H1 (cell line): ENCODE results near the gene EEPD1. TPM values are rescaled to one million over a fixed set of nuclear protein-coding genes. Genes with fewer than 3 reads are reported as not detected.

Experiments used
- CTCF ChIA-PET: fragments of 300-600 bp; sonication (Branson Sonifier 250); formaldehyde crosslinking; loops from one replicate; lab custom pipeline; 2021; ENCODE audit not compliant: partially characterized antibody; lab: Charles Lee
- POLR2A ChIA-PET: fragments of 300-600 bp; sonication (Branson Sonifier 250); formaldehyde crosslinking; loops from one replicate; lab custom pipeline; 2021; ENCODE audit warnings: inconsistent platforms; ENCODE audit not compliant: partially characterized antibody; lab: Charles Lee
- DNase-seq, 2 experiments: peaks; one replicate each; pipeline versions ENCODE4 v3.0.0 to v3.0.0-alpha.2; 2010 to 2022; ENCODE audit warnings: low spot score in 2 of 2, low read depth in 1 of 2, mixed read lengths in 1 of 2
- FAIRE-seq: peaks from 2 replicates; lab custom pipeline; 2011; peaks lifted over from hg19 to GRCh38; lab: Jason Lieb, UNC
- H2AFZ ChIP-seq: 2 replicates; pipeline ENCODE4 v1.8.1; 2012; ENCODE audit warnings: low read length, inconsistent platforms
- H2AK5ac ChIP-seq: 2 replicates; pipeline ENCODE4 v1.6.1; 2013; ENCODE audit warnings: low read depth, low read length
- H2BK120ac ChIP-seq: replicated peaks from 2 replicates; pipeline ENCODE3; 2013; ENCODE audit warnings: low read depth, low read length, inconsistent platforms
- H2BK12ac ChIP-seq: 2 replicates; pipeline ENCODE4 v1.6.1; 2013; ENCODE audit warnings: low read depth, low read length
- H2BK15ac ChIP-seq: 2 replicates; pipeline ENCODE4 v1.6.1; 2013; ENCODE audit warnings: low read length
- H2BK20ac ChIP-seq: 2 replicates; pipeline ENCODE4 v1.6.1; 2013; ENCODE audit warnings: low read length
- H2BK5ac ChIP-seq: 2 replicates; pipeline ENCODE4 v1.6.1; 2013; ENCODE audit warnings: low read depth, low read length
- H3K14ac ChIP-seq: 2 replicates; pipeline ENCODE4 v1.6.1; 2013; ENCODE audit warnings: inconsistent platforms; ENCODE audit not compliant: insufficient read length
- H3K18ac ChIP-seq: 2 replicates; pipeline ENCODE4 v1.6.1; 2013; ENCODE audit warnings: low read length; ENCODE audit errors: extremely low read depth
- H3K23ac ChIP-seq: 2 replicates; pipeline ENCODE4 v1.6.1; 2013; ENCODE audit warnings: inconsistent platforms; ENCODE audit not compliant: insufficient read length
- H3K23me2 ChIP-seq: 2 replicates; pipeline ENCODE4 v1.6.1; 2013; ENCODE audit warnings: low read depth, low read length
- H3K27ac ChIP-seq: 2 replicates; pipeline ENCODE4 v1.6.1; 2011; ENCODE audit warnings: low read depth, low read length, inconsistent platforms
- H3K27me3 ChIP-seq, 4 experiments: replicated peaks in 1 of 4; 1 replicate in 1 of 4; 2 replicates in 3 of 4; pipeline versions ENCODE4 v1.6.1 to v1.8.1; 2011 to 2013; ENCODE audit warnings: low read length in 3 of 4, mild to moderate bottlenecking in 3 of 4, inconsistent platforms in 2 of 4, mixed read lengths in 2 of 4, moderate library complexity in 1 of 4; ENCODE audit not compliant: control insufficient read depth in 3 of 4, insufficient read depth in 3 of 4; ENCODE audit errors: extremely low read depth in 1 of 4
- H3K36me3 ChIP-seq, 4 experiments: 2 replicates each; pipeline versions ENCODE4 v1.6.1 to v1.8.1; 2011 to 2013; ENCODE audit warnings: mild to moderate bottlenecking in 4 of 4, low read length in 3 of 4, moderate library complexity in 2 of 4, control low read depth in 1 of 4, inconsistent platforms in 1 of 4; ENCODE audit not compliant: insufficient read depth in 4 of 4, control insufficient read depth in 2 of 4
- H3K4ac ChIP-seq: replicated peaks from 2 replicates; pipeline ENCODE3; 2013; ENCODE audit warnings: low read length, low read depth, mixed read lengths, inconsistent platforms; ENCODE audit not compliant: insufficient read length
- H3K4me1 ChIP-seq, 4 experiments: replicated peaks in 1 of 4; 1 replicate in 1 of 4; 2 replicates in 3 of 4; pipeline versions ENCODE4 v1.6.1 to v1.8.1; 2011 to 2013; ENCODE audit warnings: low read length in 3 of 4, inconsistent platforms in 2 of 4, mixed read lengths in 1 of 4; ENCODE audit not compliant: insufficient read depth in 4 of 4, control insufficient read depth in 3 of 4
- H3K4me2 ChIP-seq, 2 experiments: 2 replicates each; pipeline versions ENCODE4 v1.6.1 to v1.8.1; 2011 to 2013; ENCODE audit warnings: low read depth in 2 of 2, low read length in 2 of 2, control low read depth in 1 of 2, inconsistent platforms in 1 of 2, mild to moderate bottlenecking in 1 of 2; ENCODE audit not compliant: insufficient read depth in 1 of 2
- H3K4me3 ChIP-seq, 4 experiments: fragments of 200-600, 300-600 bp in 1 of 4; sonication (generic), shearing (Covaris generic), sonication (Bioruptor Twin) in 1 of 4; 2 replicates each; pipeline versions ENCODE4 v1.5.1 to v1.8.1; 2011 to 2016; ENCODE audit warnings: low read length in 4 of 4, low read depth in 3 of 4, control low read depth in 2 of 4, inconsistent platforms in 2 of 4, mild to moderate bottlenecking in 2 of 4, mixed read lengths in 1 of 4, moderate library complexity in 1 of 4; ENCODE audit not compliant: insufficient read depth in 2 of 4; ENCODE audit errors: extremely low read depth in 1 of 4
- H3K56ac ChIP-seq: replicated peaks from 2 replicates; pipeline ENCODE3; 2013; ENCODE audit warnings: low read depth, mild to moderate bottlenecking, mixed read lengths, low read length, inconsistent platforms; ENCODE audit not compliant: insufficient read length
- H3K79me1 ChIP-seq: 2 replicates; pipeline ENCODE4 v1.6.1; 2013; ENCODE audit warnings: low read depth, low read length, control low read depth
- H3K79me2 ChIP-seq, 2 experiments: 2 replicates each; pipeline versions ENCODE4 v1.6.1 to v1.8.1; 2012 to 2013; ENCODE audit warnings: low read length in 2 of 2, mild to moderate bottlenecking in 2 of 2, inconsistent platforms in 1 of 2; ENCODE audit not compliant: insufficient read depth in 2 of 2, control insufficient read depth in 1 of 2
- H3K9ac ChIP-seq, 4 experiments: replicated peaks in 1 of 4; 1 replicate in 1 of 4; 2 replicates in 3 of 4; pipeline versions ENCODE4 v1.6.1 to v1.8.1; 2011 to 2013; ENCODE audit warnings: low read depth in 3 of 4, low read length in 3 of 4, control low read depth in 2 of 4, mild to moderate bottlenecking in 2 of 4, moderate library complexity in 2 of 4, inconsistent platforms in 1 of 4; ENCODE audit errors: extremely low read depth in 1 of 4
- H3K9me3 ChIP-seq, 2 experiments: 2 replicates each; pipeline versions ENCODE4 v1.6.1 to v1.8.1; 2012 to 2013; ENCODE audit warnings: mild to moderate bottlenecking in 2 of 2, moderate library complexity in 2 of 2, control low read depth in 1 of 2, inconsistent platforms in 1 of 2, low read depth in 1 of 2, low read length in 1 of 2, mixed read lengths in 1 of 2; ENCODE audit not compliant: insufficient read depth in 2 of 2
- H4K20me1 ChIP-seq, 2 experiments: replicated peaks in 1 of 2; 2 replicates each; pipeline versions ENCODE3 to v1.8.1; 2011 to 2013; ENCODE audit warnings: inconsistent platforms in 2 of 2, low read length in 2 of 2, mild to moderate bottlenecking in 1 of 2; ENCODE audit not compliant: insufficient read depth in 2 of 2, control insufficient read depth in 1 of 2
- H4K5ac ChIP-seq: 2 replicates; pipeline ENCODE4 v1.6.1; 2013; ENCODE audit warnings: low read length, low read depth, mixed read lengths, inconsistent platforms; ENCODE audit not compliant: insufficient read length
- H4K8ac ChIP-seq: 2 replicates; pipeline ENCODE4 v1.8.0; 2013; ENCODE audit warnings: mild to moderate bottlenecking, moderate library complexity, low read length, inconsistent platforms; ENCODE audit not compliant: insufficient read depth; ENCODE audit errors: extremely low read depth
- H4K91ac ChIP-seq: replicated peaks from 2 replicates; pipeline ENCODE3; 2013; ENCODE audit warnings: low read length, mixed read lengths, inconsistent platforms; ENCODE audit not compliant: insufficient read length
- CEBPB ChIP-seq: IDR thresholded peaks from 2 replicates; pipeline ENCODE4 v1.6.1; 2012; ENCODE audit warnings: low read depth, low read length
- CREB1 ChIP-seq: IDR thresholded peaks from 2 replicates; pipeline ENCODE4 v1.6.1; 2012; ENCODE audit warnings: inconsistent platforms
- CTBP2 ChIP-seq: IDR thresholded peaks from 2 replicates; pipeline ENCODE4 v1.7.0; 2011; ENCODE audit warnings: borderline replicate concordance, mild to moderate bottlenecking, moderate library complexity, mixed read lengths, low read length; ENCODE audit not compliant: insufficient read depth, insufficient read length
- GTF2F1 ChIP-seq: IDR thresholded peaks from 2 replicates; pipeline ENCODE4 v1.6.1; 2012; ENCODE audit warnings: low read depth, low read length, improper control_type of control experiment, borderline replicate concordance
- JUN ChIP-seq: IDR thresholded peaks from 2 replicates; pipeline ENCODE4 v1.6.1; 2011; ENCODE audit warnings: low read depth, mild to moderate bottlenecking, improper control_type of control experiment, low read length
- MAFK ChIP-seq: IDR thresholded peaks from 2 replicates; pipeline ENCODE4 v1.6.1; 2012; ENCODE audit warnings: low read depth, mild to moderate bottlenecking, improper control_type of control experiment, low read length
- NRF1 ChIP-seq: IDR thresholded peaks from 2 replicates; pipeline ENCODE4 v1.6.1; 2011; ENCODE audit warnings: mild to moderate bottlenecking, low read depth, low read length, improper control_type of control experiment
- POLR2AphosphoS5 ChIP-seq: IDR thresholded peaks from 2 replicates; pipeline ENCODE4 v1.6.1; 2011; ENCODE audit warnings: low read depth, low read length
- whole genome bisulfite sequencing, 2 experiments: shearing (Covaris generic) in 1 of 2; methylation state at CpG; one replicate each; pipeline versions ENCODE4 v1.1.6 to v1.1.7; 2013 to 2015; ENCODE audit warnings: low lambda C conversion rate in 2 of 2, mixed read lengths in 2 of 2, inconsistent platforms in 1 of 2, low coverage in 1 of 2, missing lambda C conversion rate in 1 of 2; ENCODE audit not compliant: insufficient replicate concordance in 2 of 2, insufficient coverage in 1 of 2, insufficient read length in 1 of 2; ENCODE audit errors: extremely low coverage in 1 of 2, missing lambda C conversion rate in 1 of 2; 5-methylcytosine and 5-hydroxymethylcytosine counted together
- polyA plus RNA-seq, 7 experiments: library from polyadenylated mRNA; depleted of rRNA in 3 of 7; stranded (reverse) in 5 of 7; unstranded in 2 of 7; fragments of >200 nt in 5 of 7; fragments of 200-250 nt in 2 of 7; gene quantifications; 1 replicate in 5 of 7; 2 replicates in 1 of 7; 4 replicates in 1 of 7; pipeline versions ENCODE4 v1.2.1 to v1.2.3, GENCODE V29; 2011 to 2013; ENCODE audit warnings: missing spikeins in 2 of 7, mixed read lengths in 2 of 7
- total RNA-seq: library from RNA; stranded (reverse); fragmentation: NEBNext Ultra II Directional; extraction: Animal tissue kit (Norgen Biotek cat#: 25700); gene quantifications from 2 replicates; pipeline ENCODE4 v1.2.1, GENCODE V29; 2021
- TF ChIP-seq, protein P1 (sequence below): IDR thresholded peaks from 2 replicates; pipeline ENCODE4 v1.6.1; 2012; ENCODE audit warnings: inconsistent platforms

The EEPD1 gene
- total and polyA plus RNA-seq, 2 of the 8 experiments (the other 6 are each of a cell fraction or from before 2014, with no cell fraction given), result 3.1 to 7.8 TPM

- no peak overlapping the region for H2BK120ac ChIP-seq
- H4K91ac ChIP-seq, result no peak overlapping the region
- H2BK20ac ChIP-seq, result no peak overlapping the region
- no peak overlapping the region for H2BK12ac ChIP-seq
- H3K4me1 ChIP-seq, result no peaks in the 10 kb centered on the region; a peak in 1 of 7 replicates
- H3K23me2 ChIP-seq, result no peaks in the 10 kb centered on the region
- no peak overlapping the region for H3K4ac ChIP-seq
- TF ChIP-seq POLR2AphosphoS5 (no peak), MAFK (no peak), CEBPB (no peak), CTBP2 (no peak), GTF2F1 (no peak), CREB1 (no peak), NRF1 (no peak), JUN (no peak)
- TF ChIP-seq, protein P1, sequence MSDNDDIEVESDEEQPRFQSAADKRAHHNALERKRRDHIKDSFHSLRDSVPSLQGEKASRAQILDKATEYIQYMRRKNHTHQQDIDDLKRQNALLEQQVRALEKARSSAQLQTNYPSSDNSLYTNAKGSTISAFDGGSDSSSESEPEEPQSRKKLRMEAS, result no peak
- no peak overlapping the region for H3K4me3 ChIP-seq
- no peak for FAIRE-seq
- no peak overlapping the region for H3K27ac ChIP-seq
- no peak overlapping the region for H4K8ac ChIP-seq
- ChIA-PET CTCF (interaction anchor here (0.8 to 1.2 kb wide), 4 partner anchors 26 to 609 kb away, joined by 3 to 4 read pairs (median 3); no protein-coding TSS in a partner anchor), POLR2A (interaction anchor here (0.6 kb wide), 1 partner anchor 193 kb away, joined by 3 read pairs; no protein-coding TSS in a partner anchor)
- H4K20me1 ChIP-seq, result no peaks in the 10 kb centered on the region
- no peak overlapping the region for H2AFZ ChIP-seq
- no peak overlapping the region for H3K56ac ChIP-seq
- no peak overlapping the region for H4K5ac ChIP-seq
- no peaks in the 10 kb centered on the region for H3K79me1 ChIP-seq
- no peaks in the 10 kb centered on the region; a peak in 1 of 4 replicates for H3K79me2 ChIP-seq
- no peak overlapping the region for H3K14ac ChIP-seq
- DNase-seq, result no peak
- no peak overlapping the region for H3K4me2 ChIP-seq
- H3K36me3 ChIP-seq, result no peaks in the 10 kb centered on the region
- no peak overlapping the region for H2BK5ac ChIP-seq
- H2BK15ac ChIP-seq, result no peak overlapping the region
- H3K23ac ChIP-seq, result no peak overlapping the region
- H3K27me3 ChIP-seq, result no peaks in the 10 kb centered on the region
- no peak overlapping the region for H3K18ac ChIP-seq
- WGBS, 2 experiments, result 64% methylated on average over 3 of the region's 3 CpGs; no CpG with 5 or more reads in 1 of the 2 experiments
- no peak overlapping the region for H2AK5ac ChIP-seq
- H3K9ac ChIP-seq, result no peak overlapping the region
- no peaks in the 10 kb centered on the region for H3K9me3 ChIP-seq
Observed at GRCh38 chr7:36232971-36233550, 80.0 kb downstream of the EEPD1 start.
